Measurements from ENCODE around the gene JAG2. TPM values are rescaled to one million over a fixed set of nuclear protein-coding genes. Genes with fewer than 3 reads are reported as not detected.

Gene JAG2
- total RNA-seq, 1 donor from 2014 or later: 37.5 TPM

- no peak for DNase-seq (ENCODE audit: low read depth in 2 of 2)
Measured at GRCh38 chr14:105139831-105140239, 28.7 kb downstream of the JAG2 start.

DNA sequence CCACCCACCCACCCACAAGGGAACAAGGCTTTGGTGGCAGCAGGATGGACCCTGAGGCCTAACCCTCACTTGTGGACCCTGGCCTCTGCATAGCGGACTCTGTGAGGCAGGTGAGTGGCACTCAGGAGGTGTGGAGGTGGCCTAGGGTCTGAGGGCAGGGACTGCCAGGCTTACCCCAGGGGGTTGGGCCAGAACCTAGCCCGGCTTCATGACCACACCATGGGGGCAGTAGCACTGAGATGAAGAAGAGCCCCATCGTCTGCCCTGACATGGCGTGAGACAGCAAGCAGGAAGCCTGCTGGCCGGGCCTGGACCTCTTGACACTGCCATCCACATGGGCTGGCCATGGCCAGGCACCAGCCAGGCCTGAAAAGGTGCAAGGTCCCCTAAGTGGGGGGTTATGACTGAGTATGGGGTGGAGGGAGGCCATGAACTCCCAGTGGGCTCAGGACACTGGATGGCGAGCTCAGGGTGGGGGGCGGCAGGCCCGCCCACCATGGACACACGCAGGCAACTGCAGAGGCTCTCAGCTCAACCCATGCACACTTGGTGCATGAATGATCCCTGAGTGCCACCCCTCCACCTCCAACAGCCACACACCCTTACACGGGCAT, 29.3 kb downstream of the JAG2 start:
- no peak for DNase-seq (ENCODE audit: low read depth in 2 of 2)

- DNase-seq (ENCODE audit: low read depth in 2 of 2): no peak
Measured at GRCh38 chr14:105138551-105139111, 29.9 kb downstream of the JAG2 start.

GRCh38 chr14:105138021-105138541, 30.5 kb downstream of the JAG2 start:
- no peak for DNase-seq (ENCODE audit: low read depth in 2 of 2)

DNA sequence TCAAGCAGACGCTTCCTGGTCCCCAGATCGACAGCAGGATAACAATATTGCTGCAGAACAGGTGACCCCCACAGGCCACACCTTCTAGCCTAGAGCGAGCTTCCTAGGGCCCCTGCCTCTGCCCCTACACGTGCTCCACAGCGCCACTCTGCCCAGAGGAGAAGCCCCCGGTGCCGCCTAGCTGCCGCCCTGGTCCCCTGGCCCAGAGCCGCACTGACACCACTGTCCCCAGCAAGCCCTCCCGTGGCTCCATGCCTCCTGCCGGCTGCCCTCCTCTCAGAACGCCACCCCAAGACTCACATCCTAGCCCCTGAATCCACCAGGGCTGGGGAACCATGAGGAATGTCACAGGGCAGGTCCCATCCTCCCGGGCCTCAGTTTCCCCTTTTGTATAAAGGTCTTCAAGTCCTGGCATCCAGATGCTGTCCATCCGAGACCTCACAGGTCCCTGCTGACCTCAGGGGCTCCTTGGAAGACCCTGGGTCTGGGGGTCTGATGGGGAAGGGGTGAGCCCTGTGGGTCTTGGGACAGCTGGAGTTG, 31.0 kb downstream of the JAG2 start:
- DNase-seq (ENCODE audit: low read depth in 2 of 2): no peak

GRCh38 chr14:105136401-105137322, 31.9 kb downstream of the JAG2 start:
- no peak for DNase-seq (ENCODE audit: low read depth in 2 of 2)

- no peak for DNase-seq (ENCODE audit: low read depth in 2 of 2)
Measured at GRCh38 chr14:105135700-105136395, 32.7 kb downstream of the JAG2 start.

GRCh38 chr14:105132921-105133654, 35.5 kb downstream of the JAG2 start:
- no peak for DNase-seq (ENCODE audit: low read depth in 2 of 2)

DNA sequence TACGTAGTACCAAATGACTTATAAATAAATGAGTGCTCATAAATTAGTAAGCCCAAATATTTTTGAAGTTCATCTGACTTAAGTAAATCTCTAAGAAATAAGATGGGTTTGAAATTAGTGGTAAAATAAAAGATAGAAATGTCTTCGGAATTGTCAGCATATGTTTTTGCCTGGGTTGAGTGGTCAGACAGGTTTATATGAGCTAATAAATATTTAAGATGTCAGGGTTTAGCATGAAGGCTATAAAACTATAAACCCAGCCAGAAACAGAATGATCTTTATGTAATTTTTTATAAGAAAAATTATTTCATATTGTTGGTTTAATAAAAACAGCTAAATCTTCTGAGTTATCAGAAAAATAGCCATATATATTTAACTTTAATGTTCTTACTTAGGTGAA, 37.3 kb downstream of the JAG2 start:
- DNase-seq (ENCODE audit: low read depth in 2 of 2): no peak

DNA sequence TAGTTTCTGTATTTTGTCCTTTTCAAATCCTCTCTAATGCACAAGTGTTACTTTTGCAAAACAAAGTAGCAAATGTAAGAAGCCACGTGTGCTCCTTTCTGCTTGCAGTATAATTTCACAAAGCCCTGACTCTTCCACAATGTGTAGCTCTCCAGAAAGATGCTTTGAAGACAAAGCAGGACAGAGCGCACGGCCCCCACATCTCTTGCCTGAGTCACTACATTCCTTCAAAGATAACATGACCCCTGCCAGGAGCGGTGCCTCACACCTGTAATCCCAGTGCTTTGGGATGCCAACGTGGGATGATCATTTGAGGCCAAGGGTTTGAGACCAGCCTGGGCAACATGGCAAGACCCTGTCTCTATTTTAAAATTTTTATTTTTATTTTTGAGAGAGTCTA, 40.5 kb downstream of the JAG2 start:
- no peak for DNase-seq (ENCODE audit: low read depth in 2 of 2)

DNA sequence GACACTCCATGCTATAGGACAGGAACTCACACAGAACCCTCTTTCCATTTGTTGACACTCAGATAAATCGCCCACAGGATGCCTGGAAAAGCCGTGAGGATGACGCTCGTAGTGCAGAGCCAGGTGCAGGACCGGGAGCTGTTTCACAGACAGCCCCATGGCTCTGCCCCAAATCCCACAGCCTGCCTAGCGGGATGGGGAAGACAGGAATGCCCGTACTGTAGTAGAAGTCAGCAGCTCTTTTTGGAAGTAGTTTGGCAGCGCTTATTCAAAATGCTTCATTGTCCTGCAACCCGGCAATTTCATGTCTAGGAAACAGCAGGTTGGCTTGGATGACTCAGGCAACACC, 41.6 kb downstream of the JAG2 start:
- DNase-seq (ENCODE audit: low read depth in 2 of 2): no peak

DNA sequence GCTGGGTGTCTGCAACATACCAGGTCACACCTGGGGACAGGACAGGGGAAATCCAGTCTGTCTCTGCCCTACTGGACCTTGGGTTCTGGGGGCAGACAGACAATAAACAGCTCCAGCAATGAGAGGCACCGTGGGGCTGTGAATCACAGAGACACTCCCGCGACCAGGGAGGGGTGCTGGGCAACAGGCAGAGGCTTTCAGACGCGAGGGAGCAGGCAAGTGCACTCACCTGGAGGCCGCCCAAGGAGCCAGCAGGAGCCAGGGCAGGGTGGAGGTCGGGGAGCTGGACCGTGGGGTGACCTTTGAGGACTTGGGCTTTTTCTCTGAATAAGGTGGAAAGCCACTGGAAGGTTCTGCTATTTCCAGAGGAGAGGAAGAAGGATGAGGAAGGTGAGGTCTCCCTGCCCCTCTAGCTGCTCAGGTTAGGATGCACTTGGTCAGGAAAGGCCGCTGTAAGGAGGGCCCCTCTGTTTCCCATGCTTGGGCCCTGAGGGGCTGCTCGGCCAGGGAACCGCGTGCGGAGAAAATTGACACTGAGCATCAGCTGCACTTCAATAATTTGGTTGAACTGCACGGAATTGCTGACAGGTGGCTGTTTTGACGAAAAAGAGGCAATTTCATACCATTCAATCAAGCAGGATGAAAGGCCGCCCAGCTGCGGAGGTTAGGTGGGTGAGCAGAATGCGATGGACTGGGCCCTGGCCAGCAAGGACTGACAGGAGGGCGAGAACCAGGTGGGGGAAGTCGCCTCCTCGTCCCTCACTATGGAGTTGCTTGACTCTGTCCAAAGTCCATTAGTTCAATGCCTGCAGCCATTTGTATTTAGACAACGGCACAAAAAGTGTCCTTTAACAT, 42.2 kb downstream of the JAG2 start:
- DNase-seq (ENCODE audit: low read depth in 2 of 2): no peak

DNA sequence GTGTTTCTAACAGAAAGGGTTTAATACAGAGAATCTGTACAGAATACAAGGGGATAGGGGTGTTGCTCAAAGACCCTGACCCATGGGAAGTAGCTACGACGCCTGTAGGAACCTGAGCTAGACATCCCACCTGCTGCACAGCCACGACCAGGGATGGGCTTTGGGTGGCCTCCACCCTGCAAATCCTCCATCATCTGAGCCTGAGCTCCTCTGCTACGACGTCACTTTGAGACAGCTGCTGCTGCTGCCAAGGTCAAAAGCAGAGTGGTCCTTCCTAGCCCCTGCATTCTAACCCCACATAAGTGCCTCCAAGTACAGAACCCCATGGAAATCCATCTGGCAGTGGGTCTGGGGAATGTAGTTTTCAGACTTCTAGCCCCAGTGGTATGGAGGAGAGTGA, 43.8 kb downstream of the JAG2 start:
- DNase-seq (ENCODE audit: low read depth in 2 of 2): no peak

- DNase-seq (ENCODE audit: low read depth in 2 of 2): no peak
Measured at GRCh38 chr14:105123981-105124765, 44.4 kb downstream of the JAG2 start.

GRCh38 chr14:105123064-105123665, 45.4 kb downstream of the JAG2 start:
- DNase-seq (ENCODE audit: low read depth in 2 of 2): no peak

DNA sequence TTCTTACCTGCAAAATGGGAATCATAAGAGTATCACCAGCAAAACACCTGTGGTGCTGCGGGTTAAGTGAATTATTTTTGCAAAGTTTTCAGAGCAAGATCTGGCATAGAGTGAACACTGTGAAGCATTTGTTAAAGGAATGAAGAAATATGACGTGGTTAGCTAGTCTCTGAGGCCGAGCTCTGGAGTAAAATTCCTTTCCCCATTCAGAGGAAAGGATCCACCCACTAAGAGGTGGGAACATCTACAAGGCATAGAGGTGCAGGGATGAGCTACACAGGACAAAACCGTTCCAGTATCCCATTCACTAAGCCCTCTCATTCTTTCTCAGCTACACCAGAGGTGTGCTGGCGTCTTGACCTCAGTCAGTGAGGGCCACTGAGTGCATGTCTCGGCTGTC, 48.5 kb downstream of the JAG2 start:
- DNase-seq (ENCODE audit: low read depth in 2 of 2): no peak

DNA sequence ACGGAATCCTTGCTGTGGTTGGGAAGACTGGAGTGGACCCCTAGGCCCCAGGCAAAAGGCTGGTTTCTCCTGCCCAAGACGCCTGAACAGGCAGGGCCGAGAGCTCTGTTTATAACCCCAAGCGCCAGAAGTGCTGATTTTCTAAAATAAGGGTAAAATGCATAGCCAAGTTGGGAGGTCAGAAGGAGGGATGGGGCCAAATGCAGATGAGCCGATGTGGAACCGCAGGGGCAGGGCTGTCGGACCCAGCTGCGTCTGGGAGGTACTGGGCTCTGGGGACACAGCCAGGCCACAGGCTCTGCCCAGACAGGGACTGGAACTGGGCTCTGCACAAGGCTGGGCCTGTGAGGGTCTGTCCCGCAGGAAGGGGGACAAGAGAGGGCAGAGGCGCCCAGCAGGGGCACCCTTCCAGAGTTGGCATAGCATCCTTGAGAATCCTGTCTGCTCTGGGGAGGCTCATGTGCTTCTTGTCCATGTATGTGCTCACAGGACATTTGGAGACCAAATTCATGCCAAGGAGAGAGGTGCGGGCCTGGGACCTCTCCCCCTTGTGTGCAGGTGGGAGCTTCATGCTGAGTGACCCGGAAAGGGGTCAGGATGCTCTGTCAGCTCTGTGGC, 49.1 kb downstream of the JAG2 start:
- DNase-seq (ENCODE audit: low read depth in 2 of 2): no peak

GRCh38 chr14:105118646-105119407, 49.7 kb downstream of the JAG2 start:
- DNase-seq (ENCODE audit: low read depth in 2 of 2): no peak

Data from dermis microvascular lymphatic vessel endothelial cell (primary cell).